Upper lobe of left lung (tissue), 4 donors: Measurements from ENCODE around the gene TAAR2.

Experiments
- EP300 ChIP-seq, 4 donors: sonication (generic); formaldehyde crosslinking; IDR thresholded peaks; one replicate each; pipeline ENCODE4 v1.5.1; 2017; ENCODE audit warnings: antibody characterized with exemption in 4 of 4, control low read depth in 2 of 4
- POLR2A ChIP-seq, 4 donors: fragments of 450-650 bp; IDR thresholded peaks; one replicate each; pipeline ENCODE4 v1.5.1; 2016 to 2017; ENCODE audit warnings: antibody characterized with exemption in 4 of 4, mild to moderate bottlenecking in 2 of 4
- POLR2AphosphoS5 ChIP-seq, 2 donors: sonication (generic); formaldehyde crosslinking; IDR thresholded peaks; one replicate each; pipeline ENCODE4 v1.5.1; 2017; ENCODE audit warnings: antibody characterized with exemption in 2 of 2
- TF ChIP-seq, protein P1 (sequence below), 6 experiments: fragments of 450-650 bp in 4 of 6; fragments of 200-600 bp in 2 of 6; sonication (generic) in 2 of 6; IDR thresholded peaks; one replicate each; pipeline ENCODE4 v1.5.1; 2016 to 2019; ENCODE audit warnings: antibody characterized with exemption in 6 of 6

GRCh38 chr6:132671295-132671694 lies 47.2 kb upstream of the TAAR2 start:
- TF ChIP-seq, protein P1, sequence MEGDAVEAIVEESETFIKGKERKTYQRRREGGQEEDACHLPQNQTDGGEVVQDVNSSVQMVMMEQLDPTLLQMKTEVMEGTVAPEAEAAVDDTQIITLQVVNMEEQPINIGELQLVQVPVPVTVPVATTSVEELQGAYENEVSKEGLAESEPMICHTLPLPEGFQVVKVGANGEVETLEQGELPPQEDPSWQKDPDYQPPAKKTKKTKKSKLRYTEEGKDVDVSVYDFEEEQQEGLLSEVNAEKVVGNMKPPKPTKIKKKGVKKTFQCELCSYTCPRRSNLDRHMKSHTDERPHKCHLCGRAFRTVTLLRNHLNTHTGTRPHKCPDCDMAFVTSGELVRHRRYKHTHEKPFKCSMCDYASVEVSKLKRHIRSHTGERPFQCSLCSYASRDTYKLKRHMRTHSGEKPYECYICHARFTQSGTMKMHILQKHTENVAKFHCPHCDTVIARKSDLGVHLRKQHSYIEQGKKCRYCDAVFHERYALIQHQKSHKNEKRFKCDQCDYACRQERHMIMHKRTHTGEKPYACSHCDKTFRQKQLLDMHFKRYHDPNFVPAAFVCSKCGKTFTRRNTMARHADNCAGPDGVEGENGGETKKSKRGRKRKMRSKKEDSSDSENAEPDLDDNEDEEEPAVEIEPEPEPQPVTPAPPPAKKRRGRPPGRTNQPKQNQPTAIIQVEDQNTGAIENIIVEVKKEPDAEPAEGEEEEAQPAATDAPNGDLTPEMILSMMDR (IDR thresholded peaks at IDR 0.05): no peak
- no peak for TF ChIP-seq EP300 (IDR thresholded peaks at IDR 0.05)
- no peak for TF ChIP-seq POLR2AphosphoS5 (IDR thresholded peaks at IDR 0.05)
- TF ChIP-seq POLR2A (IDR thresholded peaks at IDR 0.05): no peak
